Measurements from ENCODE around the gene DLG2.
A peak's percentile ranks its signal among the peaks of the same experiment; 100 is the strongest.

Gene DLG2

DNA sequence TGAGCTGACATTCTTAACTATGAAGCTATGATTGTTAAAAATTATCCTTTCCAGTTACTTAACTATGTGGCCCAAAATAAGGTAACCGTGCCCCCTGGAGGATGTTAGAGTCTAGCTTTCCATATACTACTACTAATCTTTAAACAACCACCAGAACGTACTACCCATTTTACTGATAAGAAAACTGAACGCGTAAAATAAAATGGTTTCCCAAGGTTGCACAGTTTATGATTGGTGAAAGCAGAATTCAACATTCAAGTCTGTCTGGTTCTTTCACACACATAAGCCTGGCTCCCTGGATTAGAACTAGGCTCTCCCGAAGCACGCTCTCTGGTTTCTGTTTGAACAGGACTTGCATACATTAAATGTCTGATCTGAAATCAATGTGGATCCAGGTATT, 1903.1 kb downstream of the DLG2 start:
- TF ChIP-seq, protein P1, sequence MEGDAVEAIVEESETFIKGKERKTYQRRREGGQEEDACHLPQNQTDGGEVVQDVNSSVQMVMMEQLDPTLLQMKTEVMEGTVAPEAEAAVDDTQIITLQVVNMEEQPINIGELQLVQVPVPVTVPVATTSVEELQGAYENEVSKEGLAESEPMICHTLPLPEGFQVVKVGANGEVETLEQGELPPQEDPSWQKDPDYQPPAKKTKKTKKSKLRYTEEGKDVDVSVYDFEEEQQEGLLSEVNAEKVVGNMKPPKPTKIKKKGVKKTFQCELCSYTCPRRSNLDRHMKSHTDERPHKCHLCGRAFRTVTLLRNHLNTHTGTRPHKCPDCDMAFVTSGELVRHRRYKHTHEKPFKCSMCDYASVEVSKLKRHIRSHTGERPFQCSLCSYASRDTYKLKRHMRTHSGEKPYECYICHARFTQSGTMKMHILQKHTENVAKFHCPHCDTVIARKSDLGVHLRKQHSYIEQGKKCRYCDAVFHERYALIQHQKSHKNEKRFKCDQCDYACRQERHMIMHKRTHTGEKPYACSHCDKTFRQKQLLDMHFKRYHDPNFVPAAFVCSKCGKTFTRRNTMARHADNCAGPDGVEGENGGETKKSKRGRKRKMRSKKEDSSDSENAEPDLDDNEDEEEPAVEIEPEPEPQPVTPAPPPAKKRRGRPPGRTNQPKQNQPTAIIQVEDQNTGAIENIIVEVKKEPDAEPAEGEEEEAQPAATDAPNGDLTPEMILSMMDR (IDR thresholded peaks at IDR 0.05; ENCODE audit: low read depth, low read length) = peak; percentile 50
- peak overlapping the region; percentile 34 to 35 for H3K4me3 ChIP-seq (replicated peaks in 1 of 2; ENCODE audit: low read depth in 2 of 2, low read length in 2 of 2)
- DNase-seq (ENCODE audit: low read depth in 2 of 2) = peak; percentile 73 to 80

DNA sequence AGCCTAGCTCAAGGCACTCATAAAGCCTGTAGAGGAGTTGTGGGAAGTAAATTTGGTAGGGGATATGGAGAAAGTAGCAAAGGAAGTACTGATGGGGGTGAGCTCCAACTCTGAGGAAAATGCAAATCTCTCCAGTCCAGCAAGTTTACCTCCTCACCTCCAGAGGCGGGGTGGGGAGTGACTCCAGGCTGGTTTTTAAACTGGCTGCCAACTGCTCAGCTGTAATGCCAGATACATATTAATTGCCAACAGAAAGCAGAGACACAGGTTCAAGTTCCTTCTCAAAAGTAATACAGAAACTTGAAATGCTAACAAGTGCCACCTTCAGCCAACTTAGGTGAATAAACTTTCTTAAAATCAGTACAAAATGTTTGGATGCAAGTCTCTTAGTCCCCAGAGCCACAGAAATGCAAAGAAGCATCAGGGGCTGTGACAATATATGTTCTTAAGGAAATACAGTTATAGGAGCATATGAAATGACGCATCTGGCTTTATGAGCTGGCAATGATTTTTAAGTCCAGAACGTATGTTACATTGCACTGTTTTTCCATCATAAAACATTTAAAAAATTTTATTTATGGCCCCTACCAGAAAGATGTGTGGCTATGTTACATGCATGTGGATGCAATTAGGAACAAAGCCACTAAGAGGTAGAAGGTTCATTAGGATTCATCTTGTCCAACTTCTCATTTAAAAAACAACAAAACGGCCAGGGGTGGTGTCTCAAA, 1904.6 kb downstream of the DLG2 start:
- TF ChIP-seq, protein P1 (IDR thresholded peaks at IDR 0.05; ENCODE audit: low read depth, low read length) = no peak
- no peak overlapping the region for H3K4me3 ChIP-seq (replicated peaks in 1 of 2; ENCODE audit: low read depth in 2 of 2, low read length in 2 of 2)
- no peak for DNase-seq (ENCODE audit: low read depth in 2 of 2)

DNA sequence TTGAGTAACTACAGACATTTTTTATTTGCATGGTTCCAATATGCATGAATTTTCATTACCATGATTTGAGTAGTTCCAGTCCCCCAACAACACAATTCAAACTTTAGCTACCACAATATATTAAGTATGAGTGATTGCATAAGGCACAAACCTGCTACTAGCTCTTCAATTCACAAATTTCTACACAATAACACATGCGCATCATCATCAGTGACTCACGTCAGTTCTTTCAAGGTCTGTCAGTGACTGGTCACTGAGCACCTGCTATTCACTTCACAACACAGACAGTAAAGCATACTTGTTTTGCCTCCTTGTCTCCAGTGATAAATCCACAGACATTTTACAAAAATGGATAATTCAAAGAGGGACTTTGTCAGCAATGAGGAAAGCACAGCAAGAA, 1905.9 kb downstream of the DLG2 start:
- TF ChIP-seq, protein P1 (IDR thresholded peaks at IDR 0.05; ENCODE audit: low read depth, low read length) = no peak
- peak in 1 of 2 donors; percentile 23 for DNase-seq (ENCODE audit: low read depth in 2 of 2)
- no peak overlapping the region for H3K4me3 ChIP-seq (replicated peaks in 1 of 2; ENCODE audit: low read depth in 2 of 2, low read length in 2 of 2)

DNA sequence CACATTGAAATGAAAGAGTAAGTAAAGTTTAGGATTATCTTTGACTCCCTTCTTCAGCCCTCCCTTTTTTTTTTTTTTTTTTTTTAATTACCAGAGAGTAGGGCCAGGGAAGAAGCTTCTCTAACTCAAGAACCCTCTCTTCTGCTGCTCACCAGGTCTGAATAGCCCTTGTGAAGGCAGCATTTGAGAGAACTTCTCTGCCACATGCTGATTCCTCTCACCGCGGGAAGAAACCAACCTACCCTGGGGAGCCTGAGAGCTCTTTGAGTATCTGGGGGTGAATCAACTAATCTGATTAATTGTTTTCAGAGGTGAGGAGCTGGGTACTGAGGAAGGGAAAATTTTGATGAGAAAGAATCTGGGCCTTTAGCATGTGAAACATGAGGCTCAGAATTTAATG, 1906.5 kb downstream of the DLG2 start:
- TF ChIP-seq, protein P1 (IDR thresholded peaks at IDR 0.05; ENCODE audit: low read depth, low read length) = no peak
- H3K4me3 ChIP-seq (replicated peaks in 1 of 2; ENCODE audit: low read depth in 2 of 2, low read length in 2 of 2) = no peak overlapping the region
- DNase-seq (ENCODE audit: low read depth in 2 of 2) = no peak

DNA sequence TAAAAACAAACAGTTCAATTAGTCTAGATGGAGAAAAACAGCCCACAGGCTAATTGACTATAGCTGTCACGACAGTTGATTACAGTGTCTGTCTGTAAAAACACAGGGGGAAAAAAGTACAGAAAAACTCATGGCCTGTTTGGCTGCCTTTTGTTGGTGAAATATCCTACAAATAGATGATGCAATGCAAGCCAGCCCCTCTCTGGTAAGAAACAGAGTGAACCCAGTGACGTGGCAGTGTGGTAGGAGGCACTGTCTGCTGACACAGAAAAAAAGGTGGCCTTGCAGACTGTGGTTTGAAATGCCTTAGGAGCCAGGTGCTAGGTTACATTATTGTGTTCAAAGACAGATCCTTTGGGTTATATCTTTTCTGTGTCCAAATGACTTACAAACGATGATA, 1909.6 kb downstream of the DLG2 start:
- no peak overlapping the region for H3K4me3 ChIP-seq (replicated peaks in 1 of 2; ENCODE audit: low read depth in 2 of 2, low read length in 2 of 2)
- TF ChIP-seq, protein P1 (IDR thresholded peaks at IDR 0.05; ENCODE audit: low read depth, low read length) = no peak
- no peak for DNase-seq (ENCODE audit: low read depth in 2 of 2)

DNA sequence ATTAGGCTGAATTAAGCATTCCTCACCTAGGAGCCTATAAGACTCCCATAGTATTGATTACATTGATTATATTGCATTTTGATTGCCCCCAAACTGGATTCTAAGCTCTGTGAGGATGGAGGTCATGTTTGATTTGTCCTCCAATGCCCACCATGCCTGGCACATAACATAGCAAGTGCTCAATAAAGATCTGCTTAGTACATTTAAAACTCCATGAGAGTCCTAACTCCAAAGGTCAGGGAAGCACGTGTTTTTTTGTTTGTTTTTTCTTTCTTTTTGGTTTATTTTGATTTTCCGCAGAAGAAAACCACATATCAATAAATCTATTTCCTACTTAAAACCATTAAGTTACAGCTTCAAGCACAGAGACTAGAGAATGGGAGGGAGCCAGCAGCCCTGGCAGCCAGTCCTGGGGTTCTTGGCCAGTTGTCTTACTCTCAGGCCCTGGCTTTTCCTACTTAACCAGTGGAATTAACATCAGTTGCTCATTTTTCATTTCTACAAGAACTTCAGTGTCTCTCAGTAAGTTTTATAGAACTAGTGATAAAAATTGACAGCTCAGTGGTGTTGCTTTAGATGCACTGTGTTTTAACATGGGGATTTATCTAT, 1911.1 kb downstream of the DLG2 start:
- H3K4me3 ChIP-seq (replicated peaks in 1 of 2; ENCODE audit: low read depth in 2 of 2, low read length in 2 of 2) = no peak overlapping the region
- DNase-seq (ENCODE audit: low read depth in 2 of 2) = no peak
- TF ChIP-seq, protein P1 (IDR thresholded peaks at IDR 0.05; ENCODE audit: low read depth, low read length) = no peak
